GM21528 (cell line): Measurements from ENCODE around the gene ZNF446.
"Not testable (repeated sequence)": the region's sequence is repeated elsewhere in the genome, so short reads cannot be mapped to it uniquely, and the experiment has no call there.

Source experiments
- ATAC-seq: cut with Tn5 transposase; IDR thresholded peaks from one replicate; pipeline ENCODE4 v1.9.1; 2021; ENCODE audit warnings: mild to moderate bottlenecking, moderate library complexity; ENCODE audit not compliant: unreplicated experiment, low FRiP score

ZNF446 gene

GRCh38 chr19:58469241-58470013, 6.7 kb upstream of the ZNF446 start:
- no peak for ATAC-seq

GRCh38 chr19:58470837-58471543, 5.2 kb upstream of the ZNF446 start:
- ATAC-seq = not testable (repeated sequence)

- no peak for ATAC-seq
Observed at GRCh38 chr19:58471736-58472135, 4.4 kb upstream of the ZNF446 start.

GRCh38 chr19:58473775-58474174, 2.4 kb upstream of the ZNF446 start:
- no peak for ATAC-seq

- no peak for ATAC-seq
Observed at GRCh38 chr19:58474291-58474996, 1.7 kb upstream of the ZNF446 start.

GRCh38 chr19:58474997-58475713, 997 bp upstream of the ZNF446 start:
- ATAC-seq = no peak

GRCh38 chr19:58476498-58477015, 405 bp downstream of the ZNF446 start:
- peak; percentile 12 for ATAC-seq

- ATAC-seq = no peak
Observed at GRCh38 chr19:58477130-58477529, 978 bp downstream of the ZNF446 start.

GRCh38 chr19:58477871-58478270, 1.7 kb downstream of the ZNF446 start:
- no peak for ATAC-seq

GRCh38 chr19:58479303-58479702, 3.2 kb downstream of the ZNF446 start:
- ATAC-seq = no peak

- ATAC-seq = no peak
Observed at GRCh38 chr19:58479736-58480480, 3.8 kb downstream of the ZNF446 start.

- ATAC-seq = no peak
Observed at GRCh38 chr19:58480481-58480830, 4.3 kb downstream of the ZNF446 start.

- no peak for ATAC-seq
Observed at GRCh38 chr19:58480831-58481230, 4.7 kb downstream of the ZNF446 start.

GRCh38 chr19:58482372-58482771, 6.2 kb downstream of the ZNF446 start:
- ATAC-seq = no peak

GRCh38 chr19:58483776-58484175, 7.6 kb downstream of the ZNF446 start:
- no peak for ATAC-seq

GRCh38 chr19:58484349-58484748, 8.2 kb downstream of the ZNF446 start:
- not testable (repeated sequence) for ATAC-seq

GRCh38 chr19:58491393-58491792, 15.2 kb downstream of the ZNF446 start:
- no peak for ATAC-seq

- no peak for ATAC-seq
Observed at GRCh38 chr19:58492265-58492664, 16.1 kb downstream of the ZNF446 start.

- ATAC-seq = no peak
Observed at GRCh38 chr19:58497634-58498170, 21.6 kb downstream of the ZNF446 start.
